Right ventricle myocardium inferior (tissue), 1 donor: ENCODE measurements around the gene ZRANB3. TPM values are rescaled to one million over a fixed set of nuclear protein-coding genes. Genes with fewer than 3 reads are reported as not detected.

ENCODE experiments used
- ATAC-seq: fragments of 200-7000 bp; cut with Tn5 transposase; one replicate; pipeline ENCODE4 v1.9.1; 2020; ENCODE audit warnings: mild to moderate bottlenecking, moderate library complexity
- DNase-seq: peaks from one replicate; pipeline ENCODE4 v3.0.0; 2021; ENCODE audit errors: missing footprints
- intact Hi-C: fragments of 100-400 bp; cut with DNase I; formaldehyde crosslinking; loops from one replicate; pipeline ENCODE4 v1.11.0; 2022
- total RNA-seq: library from RNA; stranded (reverse); fragmentation: NEBNext Ultra II Directional; extraction: Animal tissue kit (Norgen Biotek cat#: 25700); gene quantifications from one replicate; pipeline ENCODE4 v1.2.1, GENCODE V29; 2021
- donor health status: DM: no; HTN: yes; CAD: no; lungs with severe emphysema.

Gene ZRANB3
- total RNA-seq, 1 donor from 2014 or later: 3.1 TPM

- intact Hi-C loops: no loop called here
- no peak for DNase-seq
- peak; percentile 79 for ATAC-seq
These were observed 318.3 kb downstream of the ZRANB3 start for GRCh38 chr2:135212757-135213156.

GRCh38 chr2:135208016-135208415 lies 323.0 kb downstream of the ZRANB3 start:
- ATAC-seq (no peak), DNase-seq (no peak)
- intact Hi-C loops: no loop called here

GRCh38 chr2:135203944-135204343 lies 327.1 kb downstream of the ZRANB3 start:
- DNase-seq: no peak
- intact Hi-C loops: no loop called here
- no peak for ATAC-seq

- ATAC-seq: no peak
- DNase-seq: no peak
- intact Hi-C loops: no loop called here
These were observed 328.3 kb downstream of the ZRANB3 start for GRCh38 chr2:135202751-135203150.

- ATAC-seq: no peak
- intact Hi-C loops: no loop called here
- DNase-seq: no peak
These were observed 332.5 kb downstream of the ZRANB3 start for GRCh38 chr2:135198481-135198880.

- intact Hi-C loops: no loop called here
- DNase-seq: no peak
- ATAC-seq: no peak
These were observed 340.2 kb downstream of the ZRANB3 start for GRCh38 chr2:135190799-135191198.

GRCh38 chr2:135189148-135189547 lies 341.9 kb downstream of the ZRANB3 start:
- DNase-seq (no peak), ATAC-seq (no peak)
- intact Hi-C loops: no loop called here

GRCh38 chr2:135187270-135187669 lies 343.7 kb downstream of the ZRANB3 start:
- intact Hi-C loops: no loop called here
- ATAC-seq (no peak), DNase-seq (no peak)

- DNase-seq (no peak), ATAC-seq (peak; percentile 78)
- intact Hi-C loops: no loop called here
These were observed 345.0 kb downstream of the ZRANB3 start for GRCh38 chr2:135186054-135186453.

- no peak for DNase-seq
- intact Hi-C loops: no loop called here
- ATAC-seq: no peak
These were observed 347.2 kb downstream of the ZRANB3 start for GRCh38 chr2:135183822-135184221.

GRCh38 chr2:135182601-135183000 lies 348.4 kb downstream of the ZRANB3 start:
- ATAC-seq (no peak), DNase-seq (no peak)
- intact Hi-C loops: no loop called here

- intact Hi-C loops: no loop called here
- ATAC-seq (no peak), DNase-seq (no peak)
These were observed 348.8 kb downstream of the ZRANB3 start for GRCh38 chr2:135182190-135182589.

GRCh38 chr2:135179689-135180088 lies 351.3 kb downstream of the ZRANB3 start:
- DNase-seq: no peak
- intact Hi-C loops: no loop called here
- no peak for ATAC-seq

- no peak for ATAC-seq
- no peak for DNase-seq
- intact Hi-C loops: no loop called here
These were observed 355.8 kb downstream of the ZRANB3 start for GRCh38 chr2:135175177-135175576.

GRCh38 chr2:135174810-135175093 lies 356.3 kb downstream of the ZRANB3 start:
- intact Hi-C loops: no loop called here
- ATAC-seq: peak; percentile 16
- no peak for DNase-seq

- DNase-seq: no peak
- ATAC-seq: peak; percentile 30
- intact Hi-C loops: no loop called here
These were observed 356.8 kb downstream of the ZRANB3 start for GRCh38 chr2:135174049-135174809.

- intact Hi-C loops: no loop called here
These were observed 360.9 kb downstream of the ZRANB3 start for GRCh38 chr2:135169900-135170753.

GRCh38 chr2:135168204-135168856 lies 362.7 kb downstream of the ZRANB3 start:
- ATAC-seq (no peak), DNase-seq (no peak)
- intact Hi-C loops: no loop called here

More at GRCh38 chr2:135169900-135170753, 360.9 kb downstream of the ZRANB3 start:
- no peak for ATAC-seq
- no peak for DNase-seq

- no peak for DNase-seq
- intact Hi-C loops: no loop called here
- ATAC-seq: no peak
These were observed 363.7 kb downstream of the ZRANB3 start for GRCh38 chr2:135167273-135167672.

- intact Hi-C loops: no loop called here
- DNase-seq (no peak), ATAC-seq (no peak)
These were observed 366.6 kb downstream of the ZRANB3 start for GRCh38 chr2:135164431-135164830.
